K562 (cell line): ENCODE data around the gene VDAC2. TPM values are rescaled to one million over a fixed set of nuclear protein-coding genes. Genes with fewer than 3 reads are reported as not detected.
A peak's percentile ranks its signal among the peaks of the same experiment; 100 is the strongest.

Experiments
- NCOR1 ChIP-seq: fragments of 450-650 bp; IDR thresholded peaks from 2 replicates; pipeline ENCODE4 v1.6.1; 2016; ENCODE audit warnings: mild to moderate bottlenecking, moderate library complexity
- NR2F6 ChIP-seq: fragments of 450-650 bp; formaldehyde crosslinking; IDR thresholded peaks from 2 replicates; pipeline ENCODE4 v1.4.0; 2020; ENCODE audit warnings: mild to moderate bottlenecking
- SMAD4 ChIP-seq: fragments of 250-450 bp; sonication (Bioruptor Pico); conservative IDR thresholded peaks from 2 replicates; pipeline ENCODE4 v1.8.0; 2021; ENCODE audit warnings: inconsistent platforms, mild to moderate bottlenecking, moderate library complexity
- XRCC4 ChIP-seq: IDR thresholded peaks from one replicate; pipeline ENCODE4 v1.6.1; 2011; ENCODE audit not compliant: insufficient read depth, insufficient read length; ENCODE audit errors: extremely low read depth
- YY1 ChIP-seq, 3 experiments: IDR thresholded peaks; 2 replicates each; pipeline ENCODE4 v1.6.1; 2011; ENCODE audit warnings: low read length in 2 of 3, mild to moderate bottlenecking in 2 of 3, moderate library complexity in 2 of 3, borderline replicate concordance in 1 of 3, control low read depth in 1 of 3, low read depth in 1 of 3; ENCODE audit not compliant: insufficient read depth in 3 of 3, insufficient replicate concordance in 2 of 3, control insufficient read depth in 1 of 3, insufficient read length in 1 of 3; ENCODE audit errors: extremely low read depth in 1 of 3
- ZBTB26 ChIP-seq: fragments of 450-650 bp; formaldehyde crosslinking; IDR thresholded peaks from 2 replicates; pipeline ENCODE4 v1.4.0; 2022; ENCODE audit warnings: missing genetic modification characterization
- ZNF75A ChIP-seq: fragments of 450-650 bp; formaldehyde crosslinking; IDR thresholded peaks from 2 replicates; pipeline ENCODE4 v1.4.0; 2020; ENCODE audit warnings: mild to moderate bottlenecking
- ZZZ3 ChIP-seq: fragments of 450-650 bp; IDR thresholded peaks from 2 replicates; pipeline ENCODE4 v1.6.1; 2016; ENCODE audit warnings: antibody characterized with exemption, mild to moderate bottlenecking, moderate library complexity
- polyA plus RNA-seq, 8 experiments: library from polyadenylated mRNA; depleted of rRNA in 4 of 8; stranded (reverse) in 5 of 8; unstranded in 3 of 8; fragments of >200 nt; fragmentation: Nextera tagmentation in 2 of 8; fragmentation: Illumina TruSeq in 1 of 8; extraction: Ambion mirVana in 2 of 8; extraction: Trizol in 1 of 8; gene quantifications; 2 replicates each; pipeline versions ENCODE4 v1.2.1 to v1.2.3, GENCODE V29; 2011 to 2014; ENCODE audit warnings: inconsistent platforms in 1 of 8, missing spikeins in 1 of 8
- total RNA-seq, 7 experiments: library from RNA; depleted of rRNA in 6 of 7; stranded (reverse); fragments of >200 nt in 6 of 7; fragmentation: Illumina TruSeq in 2 of 7; extraction: Trizol in 2 of 7; gene quantifications; 2 replicates each; pipeline versions ENCODE4 v1.2.1 to v1.2.3, GENCODE V29; 2011 to 2021; ENCODE audit warnings: low replicate concordance in 1 of 7
- TF ChIP-seq, protein P1 (sequence below), 2 experiments: fragments of 150-350 bp in 1 of 2; IDR thresholded peaks; 2 replicates each; pipeline ENCODE4 v1.6.1; 2012 to 2016; ENCODE audit warnings: low read depth in 2 of 2, low read length in 2 of 2, mild to moderate bottlenecking in 1 of 2, moderate library complexity in 1 of 2
- TF ChIP-seq, protein P2 (sequence below): fragments of 450-650 bp; IDR thresholded peaks from 2 replicates; pipeline ENCODE4 v1.6.1; 2016; ENCODE audit warnings: mild to moderate bottlenecking, moderate library complexity

VDAC2 gene
- total and polyA plus RNA-seq, 9 of the 15 experiments (the other 6 are each of a cell fraction or from before 2014, with no cell fraction given) = 139 to 450 (median 250) TPM

- TF ChIP-seq ZNF75A (CRISPR knock-in tag) = no peak
- TF ChIP-seq ZBTB26 = no peak
- TF ChIP-seq SMAD4 = peak; percentile 27
- TF ChIP-seq YY1 (IDR thresholded peaks at IDR 0.05; ENCODE audit: borderline replicate concordance in 1 of 3, control insufficient read depth in 1 of 3, extremely low read depth in 1 of 3, insufficient read depth in 3 of 3, insufficient read length in 1 of 3, insufficient replicate concordance in 2 of 3, low read depth in 1 of 3, low read length in 2 of 3) = peak in 1 of 3 experiments; percentile 40
- TF ChIP-seq, protein P1, sequence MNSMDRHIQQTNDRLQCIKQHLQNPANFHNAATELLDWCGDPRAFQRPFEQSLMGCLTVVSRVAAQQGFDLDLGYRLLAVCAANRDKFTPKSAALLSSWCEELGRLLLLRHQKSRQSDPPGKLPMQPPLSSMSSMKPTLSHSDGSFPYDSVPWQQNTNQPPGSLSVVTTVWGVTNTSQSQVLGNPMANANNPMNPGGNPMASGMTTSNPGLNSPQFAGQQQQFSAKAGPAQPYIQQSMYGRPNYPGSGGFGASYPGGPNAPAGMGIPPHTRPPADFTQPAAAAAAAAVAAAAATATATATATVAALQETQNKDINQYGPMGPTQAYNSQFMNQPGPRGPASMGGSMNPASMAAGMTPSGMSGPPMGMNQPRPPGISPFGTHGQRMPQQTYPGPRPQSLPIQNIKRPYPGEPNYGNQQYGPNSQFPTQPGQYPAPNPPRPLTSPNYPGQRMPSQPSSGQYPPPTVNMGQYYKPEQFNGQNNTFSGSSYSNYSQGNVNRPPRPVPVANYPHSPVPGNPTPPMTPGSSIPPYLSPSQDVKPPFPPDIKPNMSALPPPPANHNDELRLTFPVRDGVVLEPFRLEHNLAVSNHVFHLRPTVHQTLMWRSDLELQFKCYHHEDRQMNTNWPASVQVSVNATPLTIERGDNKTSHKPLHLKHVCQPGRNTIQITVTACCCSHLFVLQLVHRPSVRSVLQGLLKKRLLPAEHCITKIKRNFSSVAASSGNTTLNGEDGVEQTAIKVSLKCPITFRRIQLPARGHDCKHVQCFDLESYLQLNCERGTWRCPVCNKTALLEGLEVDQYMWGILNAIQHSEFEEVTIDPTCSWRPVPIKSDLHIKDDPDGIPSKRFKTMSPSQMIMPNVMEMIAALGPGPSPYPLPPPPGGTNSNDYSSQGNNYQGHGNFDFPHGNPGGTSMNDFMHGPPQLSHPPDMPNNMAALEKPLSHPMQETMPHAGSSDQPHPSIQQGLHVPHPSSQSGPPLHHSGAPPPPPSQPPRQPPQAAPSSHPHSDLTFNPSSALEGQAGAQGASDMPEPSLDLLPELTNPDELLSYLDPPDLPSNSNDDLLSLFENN (IDR thresholded peaks at IDR 0.05; ENCODE audit: low read depth in 2 of 2, low read length in 2 of 2) = no peak
- TF ChIP-seq NCOR1 = no peak
- TF ChIP-seq, protein P2, sequence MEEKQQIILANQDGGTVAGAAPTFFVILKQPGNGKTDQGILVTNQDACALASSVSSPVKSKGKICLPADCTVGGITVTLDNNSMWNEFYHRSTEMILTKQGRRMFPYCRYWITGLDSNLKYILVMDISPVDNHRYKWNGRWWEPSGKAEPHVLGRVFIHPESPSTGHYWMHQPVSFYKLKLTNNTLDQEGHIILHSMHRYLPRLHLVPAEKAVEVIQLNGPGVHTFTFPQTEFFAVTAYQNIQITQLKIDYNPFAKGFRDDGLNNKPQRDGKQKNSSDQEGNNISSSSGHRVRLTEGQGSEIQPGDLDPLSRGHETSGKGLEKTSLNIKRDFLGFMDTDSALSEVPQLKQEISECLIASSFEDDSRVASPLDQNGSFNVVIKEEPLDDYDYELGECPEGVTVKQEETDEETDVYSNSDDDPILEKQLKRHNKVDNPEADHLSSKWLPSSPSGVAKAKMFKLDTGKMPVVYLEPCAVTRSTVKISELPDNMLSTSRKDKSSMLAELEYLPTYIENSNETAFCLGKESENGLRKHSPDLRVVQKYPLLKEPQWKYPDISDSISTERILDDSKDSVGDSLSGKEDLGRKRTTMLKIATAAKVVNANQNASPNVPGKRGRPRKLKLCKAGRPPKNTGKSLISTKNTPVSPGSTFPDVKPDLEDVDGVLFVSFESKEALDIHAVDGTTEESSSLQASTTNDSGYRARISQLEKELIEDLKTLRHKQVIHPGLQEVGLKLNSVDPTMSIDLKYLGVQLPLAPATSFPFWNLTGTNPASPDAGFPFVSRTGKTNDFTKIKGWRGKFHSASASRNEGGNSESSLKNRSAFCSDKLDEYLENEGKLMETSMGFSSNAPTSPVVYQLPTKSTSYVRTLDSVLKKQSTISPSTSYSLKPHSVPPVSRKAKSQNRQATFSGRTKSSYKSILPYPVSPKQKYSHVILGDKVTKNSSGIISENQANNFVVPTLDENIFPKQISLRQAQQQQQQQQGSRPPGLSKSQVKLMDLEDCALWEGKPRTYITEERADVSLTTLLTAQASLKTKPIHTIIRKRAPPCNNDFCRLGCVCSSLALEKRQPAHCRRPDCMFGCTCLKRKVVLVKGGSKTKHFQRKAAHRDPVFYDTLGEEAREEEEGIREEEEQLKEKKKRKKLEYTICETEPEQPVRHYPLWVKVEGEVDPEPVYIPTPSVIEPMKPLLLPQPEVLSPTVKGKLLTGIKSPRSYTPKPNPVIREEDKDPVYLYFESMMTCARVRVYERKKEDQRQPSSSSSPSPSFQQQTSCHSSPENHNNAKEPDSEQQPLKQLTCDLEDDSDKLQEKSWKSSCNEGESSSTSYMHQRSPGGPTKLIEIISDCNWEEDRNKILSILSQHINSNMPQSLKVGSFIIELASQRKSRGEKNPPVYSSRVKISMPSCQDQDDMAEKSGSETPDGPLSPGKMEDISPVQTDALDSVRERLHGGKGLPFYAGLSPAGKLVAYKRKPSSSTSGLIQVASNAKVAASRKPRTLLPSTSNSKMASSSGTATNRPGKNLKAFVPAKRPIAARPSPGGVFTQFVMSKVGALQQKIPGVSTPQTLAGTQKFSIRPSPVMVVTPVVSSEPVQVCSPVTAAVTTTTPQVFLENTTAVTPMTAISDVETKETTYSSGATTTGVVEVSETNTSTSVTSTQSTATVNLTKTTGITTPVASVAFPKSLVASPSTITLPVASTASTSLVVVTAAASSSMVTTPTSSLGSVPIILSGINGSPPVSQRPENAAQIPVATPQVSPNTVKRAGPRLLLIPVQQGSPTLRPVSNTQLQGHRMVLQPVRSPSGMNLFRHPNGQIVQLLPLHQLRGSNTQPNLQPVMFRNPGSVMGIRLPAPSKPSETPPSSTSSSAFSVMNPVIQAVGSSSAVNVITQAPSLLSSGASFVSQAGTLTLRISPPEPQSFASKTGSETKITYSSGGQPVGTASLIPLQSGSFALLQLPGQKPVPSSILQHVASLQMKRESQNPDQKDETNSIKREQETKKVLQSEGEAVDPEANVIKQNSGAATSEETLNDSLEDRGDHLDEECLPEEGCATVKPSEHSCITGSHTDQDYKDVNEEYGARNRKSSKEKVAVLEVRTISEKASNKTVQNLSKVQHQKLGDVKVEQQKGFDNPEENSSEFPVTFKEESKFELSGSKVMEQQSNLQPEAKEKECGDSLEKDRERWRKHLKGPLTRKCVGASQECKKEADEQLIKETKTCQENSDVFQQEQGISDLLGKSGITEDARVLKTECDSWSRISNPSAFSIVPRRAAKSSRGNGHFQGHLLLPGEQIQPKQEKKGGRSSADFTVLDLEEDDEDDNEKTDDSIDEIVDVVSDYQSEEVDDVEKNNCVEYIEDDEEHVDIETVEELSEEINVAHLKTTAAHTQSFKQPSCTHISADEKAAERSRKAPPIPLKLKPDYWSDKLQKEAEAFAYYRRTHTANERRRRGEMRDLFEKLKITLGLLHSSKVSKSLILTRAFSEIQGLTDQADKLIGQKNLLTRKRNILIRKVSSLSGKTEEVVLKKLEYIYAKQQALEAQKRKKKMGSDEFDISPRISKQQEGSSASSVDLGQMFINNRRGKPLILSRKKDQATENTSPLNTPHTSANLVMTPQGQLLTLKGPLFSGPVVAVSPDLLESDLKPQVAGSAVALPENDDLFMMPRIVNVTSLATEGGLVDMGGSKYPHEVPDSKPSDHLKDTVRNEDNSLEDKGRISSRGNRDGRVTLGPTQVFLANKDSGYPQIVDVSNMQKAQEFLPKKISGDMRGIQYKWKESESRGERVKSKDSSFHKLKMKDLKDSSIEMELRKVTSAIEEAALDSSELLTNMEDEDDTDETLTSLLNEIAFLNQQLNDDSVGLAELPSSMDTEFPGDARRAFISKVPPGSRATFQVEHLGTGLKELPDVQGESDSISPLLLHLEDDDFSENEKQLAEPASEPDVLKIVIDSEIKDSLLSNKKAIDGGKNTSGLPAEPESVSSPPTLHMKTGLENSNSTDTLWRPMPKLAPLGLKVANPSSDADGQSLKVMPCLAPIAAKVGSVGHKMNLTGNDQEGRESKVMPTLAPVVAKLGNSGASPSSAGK = peak; percentile 76
- TF ChIP-seq XRCC4 = no peak
- no peak for TF ChIP-seq NR2F6 (CRISPR knock-in tag)
- no peak for TF ChIP-seq ZZZ3
Measured at GRCh38 chr10:75234683-75235374, 24.2 kb downstream of the VDAC2 start (continued).
